H1 (cell line): ENCODE measurements around the gene CLEC1B. TPM values are rescaled to one million over a fixed set of nuclear protein-coding genes. Genes with fewer than 3 reads are reported as not detected.

Experiments used
- CTCF ChIA-PET: fragments of 300-600 bp; sonication (Branson Sonifier 250); formaldehyde crosslinking; loops from one replicate; lab custom pipeline; 2021; ENCODE audit not compliant: partially characterized antibody; lab: Charles Lee
- POLR2A ChIA-PET: fragments of 300-600 bp; sonication (Branson Sonifier 250); formaldehyde crosslinking; loops from one replicate; lab custom pipeline; 2021; ENCODE audit warnings: inconsistent platforms; ENCODE audit not compliant: partially characterized antibody; lab: Charles Lee
- DNase-seq, 2 experiments: peaks; one replicate each; pipeline versions ENCODE4 v3.0.0 to v3.0.0-alpha.2; 2010 to 2022; ENCODE audit warnings: low spot score in 2 of 2, low read depth in 1 of 2, mixed read lengths in 1 of 2
- FAIRE-seq: peaks from 2 replicates; lab custom pipeline; 2011; peaks lifted over from hg19 to GRCh38; lab: Jason Lieb, UNC
- H2AFZ ChIP-seq: 2 replicates; pipeline ENCODE4 v1.8.1; 2012; ENCODE audit warnings: low read length, inconsistent platforms
- H2AK5ac ChIP-seq: 2 replicates; pipeline ENCODE4 v1.6.1; 2013; ENCODE audit warnings: low read depth, low read length
- H2BK120ac ChIP-seq: replicated peaks from 2 replicates; pipeline ENCODE3; 2013; ENCODE audit warnings: low read depth, low read length, inconsistent platforms
- H2BK12ac ChIP-seq: 2 replicates; pipeline ENCODE4 v1.6.1; 2013; ENCODE audit warnings: low read depth, low read length
- H2BK15ac ChIP-seq: 2 replicates; pipeline ENCODE4 v1.6.1; 2013; ENCODE audit warnings: low read length
- H2BK20ac ChIP-seq: 2 replicates; pipeline ENCODE4 v1.6.1; 2013; ENCODE audit warnings: low read length
- H2BK5ac ChIP-seq: 2 replicates; pipeline ENCODE4 v1.6.1; 2013; ENCODE audit warnings: low read depth, low read length
- H3K14ac ChIP-seq: 2 replicates; pipeline ENCODE4 v1.6.1; 2013; ENCODE audit warnings: inconsistent platforms; ENCODE audit not compliant: insufficient read length
- H3K18ac ChIP-seq: 2 replicates; pipeline ENCODE4 v1.6.1; 2013; ENCODE audit warnings: low read length; ENCODE audit errors: extremely low read depth
- H3K23ac ChIP-seq: 2 replicates; pipeline ENCODE4 v1.6.1; 2013; ENCODE audit warnings: inconsistent platforms; ENCODE audit not compliant: insufficient read length
- H3K23me2 ChIP-seq: 2 replicates; pipeline ENCODE4 v1.6.1; 2013; ENCODE audit warnings: low read depth, low read length
- H3K27ac ChIP-seq: 2 replicates; pipeline ENCODE4 v1.6.1; 2011; ENCODE audit warnings: low read depth, low read length, inconsistent platforms
- H3K27me3 ChIP-seq, 4 experiments: replicated peaks in 1 of 4; 1 replicate in 1 of 4; 2 replicates in 3 of 4; pipeline versions ENCODE4 v1.6.1 to v1.8.1; 2011 to 2013; ENCODE audit warnings: low read length in 3 of 4, mild to moderate bottlenecking in 3 of 4, inconsistent platforms in 2 of 4, mixed read lengths in 2 of 4, moderate library complexity in 1 of 4; ENCODE audit not compliant: control insufficient read depth in 3 of 4, insufficient read depth in 3 of 4; ENCODE audit errors: extremely low read depth in 1 of 4
- H3K36me3 ChIP-seq, 4 experiments: 2 replicates each; pipeline versions ENCODE4 v1.6.1 to v1.8.1; 2011 to 2013; ENCODE audit warnings: mild to moderate bottlenecking in 4 of 4, low read length in 3 of 4, moderate library complexity in 2 of 4, control low read depth in 1 of 4, inconsistent platforms in 1 of 4; ENCODE audit not compliant: insufficient read depth in 4 of 4, control insufficient read depth in 2 of 4
- H3K4ac ChIP-seq: replicated peaks from 2 replicates; pipeline ENCODE3; 2013; ENCODE audit warnings: low read length, low read depth, mixed read lengths, inconsistent platforms; ENCODE audit not compliant: insufficient read length
- H3K4me1 ChIP-seq, 4 experiments: replicated peaks in 1 of 4; 1 replicate in 1 of 4; 2 replicates in 3 of 4; pipeline versions ENCODE4 v1.6.1 to v1.8.1; 2011 to 2013; ENCODE audit warnings: low read length in 3 of 4, inconsistent platforms in 2 of 4, mixed read lengths in 1 of 4; ENCODE audit not compliant: insufficient read depth in 4 of 4, control insufficient read depth in 3 of 4
- H3K4me2 ChIP-seq, 2 experiments: 2 replicates each; pipeline versions ENCODE4 v1.6.1 to v1.8.1; 2011 to 2013; ENCODE audit warnings: low read depth in 2 of 2, low read length in 2 of 2, control low read depth in 1 of 2, inconsistent platforms in 1 of 2, mild to moderate bottlenecking in 1 of 2; ENCODE audit not compliant: insufficient read depth in 1 of 2
- H3K4me3 ChIP-seq, 4 experiments: fragments of 200-600, 300-600 bp in 1 of 4; sonication (generic), shearing (Covaris generic), sonication (Bioruptor Twin) in 1 of 4; 2 replicates each; pipeline versions ENCODE4 v1.5.1 to v1.8.1; 2011 to 2016; ENCODE audit warnings: low read length in 4 of 4, low read depth in 3 of 4, control low read depth in 2 of 4, inconsistent platforms in 2 of 4, mild to moderate bottlenecking in 2 of 4, mixed read lengths in 1 of 4, moderate library complexity in 1 of 4; ENCODE audit not compliant: insufficient read depth in 2 of 4; ENCODE audit errors: extremely low read depth in 1 of 4
- H3K56ac ChIP-seq: replicated peaks from 2 replicates; pipeline ENCODE3; 2013; ENCODE audit warnings: low read depth, mild to moderate bottlenecking, mixed read lengths, low read length, inconsistent platforms; ENCODE audit not compliant: insufficient read length
- H3K79me1 ChIP-seq: 2 replicates; pipeline ENCODE4 v1.6.1; 2013; ENCODE audit warnings: low read depth, low read length, control low read depth
- H3K79me2 ChIP-seq, 2 experiments: 2 replicates each; pipeline versions ENCODE4 v1.6.1 to v1.8.1; 2012 to 2013; ENCODE audit warnings: low read length in 2 of 2, mild to moderate bottlenecking in 2 of 2, inconsistent platforms in 1 of 2; ENCODE audit not compliant: insufficient read depth in 2 of 2, control insufficient read depth in 1 of 2
- H3K9ac ChIP-seq, 4 experiments: replicated peaks in 1 of 4; 1 replicate in 1 of 4; 2 replicates in 3 of 4; pipeline versions ENCODE4 v1.6.1 to v1.8.1; 2011 to 2013; ENCODE audit warnings: low read depth in 3 of 4, low read length in 3 of 4, control low read depth in 2 of 4, mild to moderate bottlenecking in 2 of 4, moderate library complexity in 2 of 4, inconsistent platforms in 1 of 4; ENCODE audit errors: extremely low read depth in 1 of 4
- H3K9me3 ChIP-seq, 2 experiments: 2 replicates each; pipeline versions ENCODE4 v1.6.1 to v1.8.1; 2012 to 2013; ENCODE audit warnings: mild to moderate bottlenecking in 2 of 2, moderate library complexity in 2 of 2, control low read depth in 1 of 2, inconsistent platforms in 1 of 2, low read depth in 1 of 2, low read length in 1 of 2, mixed read lengths in 1 of 2; ENCODE audit not compliant: insufficient read depth in 2 of 2
- H4K20me1 ChIP-seq, 2 experiments: replicated peaks in 1 of 2; 2 replicates each; pipeline versions ENCODE3 to v1.8.1; 2011 to 2013; ENCODE audit warnings: inconsistent platforms in 2 of 2, low read length in 2 of 2, mild to moderate bottlenecking in 1 of 2; ENCODE audit not compliant: insufficient read depth in 2 of 2, control insufficient read depth in 1 of 2
- H4K5ac ChIP-seq: 2 replicates; pipeline ENCODE4 v1.6.1; 2013; ENCODE audit warnings: low read length, low read depth, mixed read lengths, inconsistent platforms; ENCODE audit not compliant: insufficient read length
- H4K8ac ChIP-seq: 2 replicates; pipeline ENCODE4 v1.8.0; 2013; ENCODE audit warnings: mild to moderate bottlenecking, moderate library complexity, low read length, inconsistent platforms; ENCODE audit not compliant: insufficient read depth; ENCODE audit errors: extremely low read depth
- H4K91ac ChIP-seq: replicated peaks from 2 replicates; pipeline ENCODE3; 2013; ENCODE audit warnings: low read length, mixed read lengths, inconsistent platforms; ENCODE audit not compliant: insufficient read length
- CTBP2 ChIP-seq: IDR thresholded peaks from 2 replicates; pipeline ENCODE4 v1.7.0; 2011; ENCODE audit warnings: borderline replicate concordance, mild to moderate bottlenecking, moderate library complexity, mixed read lengths, low read length; ENCODE audit not compliant: insufficient read depth, insufficient read length
- HDAC2 ChIP-seq, 2 experiments: fragments of 300-600 bp in 1 of 2; sonication (generic) in 1 of 2; IDR thresholded peaks; 2 replicates each; pipeline ENCODE4 v1.6.1; 2011 to 2012; ENCODE audit warnings: low read depth in 2 of 2, low read length in 2 of 2, mild to moderate bottlenecking in 2 of 2, moderate library complexity in 2 of 2, borderline replicate concordance in 1 of 2, inconsistent platforms in 1 of 2
- HDAC6 ChIP-seq: IDR thresholded peaks from one replicate; pipeline ENCODE4 v1.7.1; 2012; ENCODE audit warnings: low read depth, mild to moderate bottlenecking, inconsistent platforms, low read length, moderate library complexity
- KDM5A ChIP-seq: fragments of 200-600 bp; IDR thresholded peaks from 2 replicates; pipeline ENCODE4 v1.7.1; 2012; ENCODE audit warnings: mild to moderate bottlenecking, low read length, inconsistent platforms, mixed read lengths
- WGBS, 2 experiments: shearing (Covaris generic) in 1 of 2; methylation state at CpG; one replicate each; pipeline versions ENCODE4 v1.1.6 to v1.1.7; 2013 to 2015; ENCODE audit warnings: low lambda C conversion rate in 2 of 2, mixed read lengths in 2 of 2, inconsistent platforms in 1 of 2, low coverage in 1 of 2, missing lambda C conversion rate in 1 of 2; ENCODE audit not compliant: insufficient replicate concordance in 2 of 2, insufficient coverage in 1 of 2, insufficient read length in 1 of 2; ENCODE audit errors: extremely low coverage in 1 of 2, missing lambda C conversion rate in 1 of 2; 5-methylcytosine and 5-hydroxymethylcytosine counted together
- polyA plus RNA-seq, 7 experiments: library from polyadenylated mRNA; depleted of rRNA in 3 of 7; stranded (reverse) in 5 of 7; unstranded in 2 of 7; fragments of >200 nt in 5 of 7; fragments of 200-250 nt in 2 of 7; gene quantifications; 1 replicate in 5 of 7; 2 replicates in 1 of 7; 4 replicates in 1 of 7; pipeline versions ENCODE4 v1.2.1 to v1.2.3, GENCODE V29; 2011 to 2013; ENCODE audit warnings: missing spikeins in 2 of 7, mixed read lengths in 2 of 7
- total RNA-seq: library from RNA; stranded (reverse); fragmentation: NEBNext Ultra II Directional; extraction: Animal tissue kit (Norgen Biotek cat#: 25700); gene quantifications from 2 replicates; pipeline ENCODE4 v1.2.1, GENCODE V29; 2021

Gene CLEC1B
- total and polyA plus RNA-seq, 2 of the 8 experiments (the other 6 are each of a cell fraction or from before 2014, with no cell fraction given) = not detected

- H3K4me2 ChIP-seq = no peak overlapping the region
- no peak overlapping the region for H3K27ac ChIP-seq
- H3K18ac ChIP-seq = no peak overlapping the region
- TF ChIP-seq KDM5A (no peak), HDAC6 (no peak), HDAC2 (IDR thresholded peaks at IDR 0.05; ENCODE audit: borderline replicate concordance in 1 of 2, low read depth in 2 of 2, low read length in 2 of 2) (no peak), CTBP2 (no peak)
- 85% methylated on average over 3 of the region's 3 CpGs; no CpG with 5 or more reads in 1 of the 2 experiments for WGBS, 2 experiments
- H3K27me3 ChIP-seq = no peaks in the 10 kb centered on the region
- no peak overlapping the region for H3K23ac ChIP-seq
- no peak overlapping the region for H2BK5ac ChIP-seq
- CTCF ChIA-PET = interaction anchor here (0.9 to 1.0 kb wide), 3 partner anchors 11 to 270 kb away, joined by 3 to 5 read pairs (median 3); partner anchors contain the start of gene CLEC12B
- H3K56ac ChIP-seq = no peak overlapping the region
- H3K4me3 ChIP-seq = no peak overlapping the region
- H4K8ac ChIP-seq = no peak overlapping the region
- H3K4me1 ChIP-seq = peaks cover 0 to 3% (median 0%) of the 10 kb centered on the region in 4 experiments; a peak in 3 of 7 replicates
- H2AFZ ChIP-seq = no peak overlapping the region
- H2BK120ac ChIP-seq = no peak overlapping the region
- H3K36me3 ChIP-seq = no peaks in the 10 kb centered on the region
- H4K5ac ChIP-seq = no peak overlapping the region
- H3K4ac ChIP-seq = no peak overlapping the region
- no peaks in the 10 kb centered on the region for H3K79me2 ChIP-seq
- H3K23me2 ChIP-seq = no peaks in the 10 kb centered on the region
- no peak overlapping the region for H2BK12ac ChIP-seq
- no peaks in the 10 kb centered on the region for H4K20me1 ChIP-seq
- H2AK5ac ChIP-seq = no peak overlapping the region
- no peak for DNase-seq
- no peak overlapping the region for H2BK15ac ChIP-seq
- no peak overlapping the region for H4K91ac ChIP-seq
- H3K79me1 ChIP-seq = no peaks in the 10 kb centered on the region
- no peak for FAIRE-seq
- H3K9me3 ChIP-seq = no peaks in the 10 kb centered on the region
- no peak overlapping the region for H3K9ac ChIP-seq
- no peak overlapping the region for H3K14ac ChIP-seq
- POLR2A ChIA-PET = no interaction called here
- H2BK20ac ChIP-seq = no peak overlapping the region
Measured at GRCh38 chr12:10021342-10021741, 22.4 kb upstream of the CLEC1B start.
